HepG2 (cell line): Measurements from ENCODE around the gene SIAH3. TPM values are rescaled to one million over a fixed set of nuclear protein-coding genes. Genes with fewer than 3 reads are reported as not detected.

Experiments
- ATAC-seq: fragments of 200-7000 bp; cut with Tn5 transposase; 3 replicates; pipeline ENCODE4 v1.9.1; 2020; ENCODE audit warnings: mild to moderate bottlenecking, moderate library complexity
- BruUV-seq: library from RNA; stranded (reverse); fragments of 400-500 nt; replicated peaks from 2 replicates; lab custom pipeline; 2021; lab: Mats Ljungman, UMichigan
- CTCF ChIA-PET: fragments of 300-600 bp; formaldehyde crosslinking; extraction: SDS; loops from one replicate; lab custom pipeline; 2021; ENCODE audit warnings: low total read pairs, inconsistent platforms, low intra/inter-chr PET ratio; lab: Yijun Ruan, JAX
- POLR2A ChIA-PET: fragments of 350-600 bp; sonication (Branson Sonifier 250); formaldehyde crosslinking; loops from one replicate; lab custom pipeline; 2020; ENCODE audit warnings: antibody characterized with exemption, inconsistent platforms; lab: Yijun Ruan, JAX
- DNase-seq: peaks from one replicate; pipeline ENCODE4 v3.0.0-alpha.2; 2015; ENCODE audit warnings: low spot score
- FAIRE-seq: peaks from 3 replicates; lab custom pipeline; 2011; peaks lifted over from hg19 to GRCh38; lab: Jason Lieb, UNC
- H2AFZ ChIP-seq: one replicate; pipeline ENCODE4 v1.6.1; 2011; ENCODE audit warnings: low read length, inconsistent platforms
- H3K27ac ChIP-seq: fragments of 300-600 bp; 3 replicates; pipeline ENCODE4 v1.8.0; 2011; ENCODE audit warnings: mixed run types, mild to moderate bottlenecking, mixed read lengths, low read length, inconsistent platforms; ENCODE audit not compliant: insufficient read depth; ENCODE audit errors: extremely low read length
- H3K27me3 ChIP-seq, 2 experiments: fragments of 200-600 bp in 1 of 2; 2 replicates in 1 of 2; 3 replicates in 1 of 2; pipeline versions ENCODE4 v1.6.0 to v1.8.0; 2011; ENCODE audit warnings: low read length in 2 of 2, mild to moderate bottlenecking in 2 of 2, moderate library complexity in 2 of 2, inconsistent platforms in 1 of 2; ENCODE audit not compliant: insufficient read depth in 2 of 2, control insufficient read depth in 1 of 2
- H3K36me3 ChIP-seq, 2 experiments: fragments of 200-600 bp in 1 of 2; replicated peaks in 1 of 2; 2 replicates in 1 of 2; 3 replicates in 1 of 2; pipeline versions ENCODE4 v1.5.1 to v1.8.0; 2011; ENCODE audit warnings: low read length in 2 of 2, inconsistent platforms in 1 of 2; ENCODE audit not compliant: insufficient read depth in 2 of 2, control insufficient read depth in 1 of 2
- H3K4me1 ChIP-seq: 2 replicates; pipeline ENCODE4 v1.5.1; 2012; ENCODE audit warnings: low read length, inconsistent platforms; ENCODE audit not compliant: insufficient read depth
- H3K4me2 ChIP-seq: 2 replicates; pipeline ENCODE4 v1.6.0; 2011; ENCODE audit warnings: low read depth, low read length, inconsistent platforms
- H3K4me3 ChIP-seq, 3 experiments: fragments of 200-600 bp in 1 of 3; sonication (generic), shearing (Covaris generic) in 1 of 3; replicated peaks in 1 of 3; 2 replicates each; pipeline ENCODE4 v1.5.1; 2011 to 2016; ENCODE audit warnings: low read length in 3 of 3, inconsistent platforms in 2 of 3, low read depth in 2 of 3, mild to moderate bottlenecking in 2 of 3, control low read depth in 1 of 3, mixed read lengths in 1 of 3; ENCODE audit not compliant: insufficient read depth in 1 of 3
- H3K79me2 ChIP-seq: one replicate; pipeline ENCODE4 v1.6.1; 2011; ENCODE audit warnings: low read length, inconsistent platforms; ENCODE audit not compliant: insufficient read depth
- H3K9ac ChIP-seq: 2 replicates; pipeline ENCODE4 v1.6.0; 2011; ENCODE audit warnings: mild to moderate bottlenecking, low read depth, low read length, inconsistent platforms; ENCODE audit not compliant: insufficient read depth
- H3K9me3 ChIP-seq: 2 replicates; pipeline ENCODE4 v1.5.1; 2012; ENCODE audit warnings: mild to moderate bottlenecking, low read length
- H4K20me1 ChIP-seq: 2 replicates; pipeline ENCODE4 v1.6.0; 2011; ENCODE audit warnings: inconsistent platforms, mild to moderate bottlenecking, low read length, moderate library complexity; ENCODE audit not compliant: insufficient read depth
- ADNP ChIP-seq: sonication (generic); formaldehyde crosslinking; IDR thresholded peaks from 2 replicates; pipeline ENCODE4 v1.4.0; 2020; ENCODE audit warnings: missing genetic modification reagents
- GATAD2A ChIP-seq: IDR thresholded peaks from 2 replicates; pipeline ENCODE4 v1.6.1; 2016
- MIER3 ChIP-seq: IDR thresholded peaks from 2 replicates; pipeline ENCODE4 v1.6.1; 2016; ENCODE audit warnings: missing compliant biosample characterization, borderline replicate concordance
- ZFP1 ChIP-seq: IDR thresholded peaks from 2 replicates; pipeline ENCODE4 v1.6.1; 2016
- ZNF350 ChIP-seq: sonication (generic); formaldehyde crosslinking; IDR thresholded peaks from 2 replicates; pipeline ENCODE4 v1.4.0; 2020; ENCODE audit warnings: mild to moderate bottlenecking, low read depth, missing genetic modification reagents, borderline replicate concordance
- ZNF605 ChIP-seq: sonication (generic); formaldehyde crosslinking; IDR thresholded peaks from 2 replicates; pipeline ENCODE4 v1.8.0; 2022; ENCODE audit warnings: mild to moderate bottlenecking, missing genetic modification reagents
- ZNF790 ChIP-seq: sonication (generic); formaldehyde crosslinking; IDR thresholded peaks from 2 replicates; pipeline ENCODE4 v1.8.0; 2022; ENCODE audit warnings: missing genetic modification reagents, mild to moderate bottlenecking, borderline replicate concordance
- WGBS: methylation state at CpG from one replicate; pipeline ENCODE4 v1.1.6; 2017; ENCODE audit warnings: low lambda C conversion rate; 5-methylcytosine and 5-hydroxymethylcytosine counted together
- in situ Hi-C: cut with HindIII; loops from 2 replicates; pipeline ENCODE4 v1.10.0; 2017; ENCODE audit warnings: low pct_unique_long_range_greater_than_20kb; ENCODE audit not compliant: extremely low pct_ligation_motif_present
- intact Hi-C: fragments of 100-400 bp; cut with micrococcal nuclease; formaldehyde crosslinking; loops from one replicate; pipeline ENCODE4 v1.10.0; 2022; ENCODE audit not compliant: unreplicated experiment
- polyA plus RNA-seq, 8 experiments: library from polyadenylated mRNA; depleted of rRNA in 3 of 8; stranded (reverse) in 7 of 8; unstranded in 1 of 8; fragments of >200 nt; fragmentation: Illumina TruSeq in 4 of 8; extraction: Trizol in 4 of 8; gene quantifications; 2 replicates each; pipeline versions ENCODE4 v1.2.1 to v1.2.3, GENCODE V29; 2011 to 2016; ENCODE audit warnings: low read depth in 4 of 8, missing spikeins in 1 of 8, mixed read lengths in 1 of 8; ENCODE audit not compliant: insufficient read depth in 1 of 8
- total RNA-seq, 5 experiments: library from RNA; depleted of rRNA; stranded (reverse); fragments of >200 nt; fragmentation: Illumina TruSeq; extraction: Trizol; gene quantifications; 2 replicates each; pipeline ENCODE4 v1.2.3, GENCODE V29; 2016; ENCODE audit warnings: low read depth in 1 of 5
- TF ChIP-seq, protein P1 (sequence below): sonication (generic); formaldehyde crosslinking; IDR thresholded peaks from 2 replicates; pipeline ENCODE4 v1.8.1; 2023; ENCODE audit warnings: missing genetic modification reagents, inconsistent platforms, borderline replicate concordance
- TF ChIP-seq, protein P2 (sequence below): sonication (generic); formaldehyde crosslinking; IDR thresholded peaks from 2 replicates; pipeline ENCODE4 v1.8.0; 2022; ENCODE audit warnings: low read depth, missing genetic modification reagents
- TF ChIP-seq, protein P3 (sequence below): fragments of 450-650 bp; IDR thresholded peaks from 2 replicates; pipeline ENCODE4 v1.6.1; 2016

SIAH3 gene
- total and polyA plus RNA-seq, 2 of the 13 experiments (the other 11 are each of a cell fraction or from before 2014, with no cell fraction given) = not detected

DNA sequence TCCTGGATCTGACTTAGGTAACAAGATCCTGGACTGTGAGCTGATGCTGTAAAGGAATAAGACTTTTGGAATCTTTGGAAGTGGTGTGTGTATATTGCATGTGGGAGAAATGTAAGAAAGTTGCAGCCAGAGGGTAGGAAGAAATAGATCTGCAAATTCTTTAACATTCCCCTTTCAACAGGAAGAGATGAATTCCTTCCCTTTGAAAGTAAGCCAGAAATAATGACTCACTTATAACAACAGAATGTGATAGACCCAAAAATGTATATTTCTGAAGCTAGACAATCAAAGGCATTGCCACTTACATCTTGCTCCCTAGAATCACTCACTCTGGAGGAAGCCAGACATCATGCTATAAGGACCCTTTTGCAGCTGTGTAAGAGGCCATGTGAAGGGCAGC, 9.8 kb upstream of the SIAH3 start (continued):
- TF ChIP-seq, protein P1, sequence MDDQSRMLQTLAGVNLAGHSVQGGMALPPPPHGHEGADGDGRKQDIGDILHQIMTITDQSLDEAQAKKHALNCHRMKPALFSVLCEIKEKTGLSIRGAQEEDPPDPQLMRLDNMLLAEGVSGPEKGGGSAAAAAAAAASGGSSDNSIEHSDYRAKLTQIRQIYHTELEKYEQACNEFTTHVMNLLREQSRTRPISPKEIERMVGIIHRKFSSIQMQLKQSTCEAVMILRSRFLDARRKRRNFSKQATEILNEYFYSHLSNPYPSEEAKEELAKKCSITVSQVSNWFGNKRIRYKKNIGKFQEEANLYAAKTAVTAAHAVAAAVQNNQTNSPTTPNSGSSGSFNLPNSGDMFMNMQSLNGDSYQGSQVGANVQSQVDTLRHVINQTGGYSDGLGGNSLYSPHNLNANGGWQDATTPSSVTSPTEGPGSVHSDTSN (CRISPR knock-in tag) = no peak
- TF ChIP-seq GATAD2A (CRISPR knock-in tag) (no peak), ZNF790 (no peak), ZNF605 (CRISPR knock-in tag) (no peak), ZNF350 (CRISPR knock-in tag) (no peak), ZFP1 (CRISPR knock-in tag) (no peak)
- TF ChIP-seq, protein P2, sequence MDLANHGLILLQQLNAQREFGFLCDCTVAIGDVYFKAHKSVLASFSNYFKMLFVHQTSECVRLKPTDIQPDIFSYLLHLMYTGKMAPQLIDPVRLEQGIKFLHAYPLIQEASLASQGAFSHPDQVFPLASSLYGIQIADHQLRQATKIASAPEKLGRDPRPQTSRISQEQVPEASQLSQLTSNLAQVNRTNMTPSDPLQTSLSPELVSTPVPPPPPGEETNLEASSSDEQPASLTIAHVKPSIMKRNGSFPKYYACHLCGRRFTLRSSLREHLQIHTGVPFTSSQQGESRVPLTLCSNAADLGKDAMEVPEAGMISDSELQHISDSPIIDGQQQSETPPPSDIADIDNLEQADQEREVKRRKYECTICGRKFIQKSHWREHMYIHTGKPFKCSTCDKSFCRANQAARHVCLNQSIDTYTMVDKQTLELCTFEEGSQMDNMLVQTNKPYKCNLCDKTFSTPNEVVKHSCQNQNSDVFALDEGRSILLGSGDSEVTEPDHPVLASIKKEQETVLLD (CRISPR knock-in tag) = no peak
- TF ChIP-seq, all 625 proteins: peak for 0

DNA sequence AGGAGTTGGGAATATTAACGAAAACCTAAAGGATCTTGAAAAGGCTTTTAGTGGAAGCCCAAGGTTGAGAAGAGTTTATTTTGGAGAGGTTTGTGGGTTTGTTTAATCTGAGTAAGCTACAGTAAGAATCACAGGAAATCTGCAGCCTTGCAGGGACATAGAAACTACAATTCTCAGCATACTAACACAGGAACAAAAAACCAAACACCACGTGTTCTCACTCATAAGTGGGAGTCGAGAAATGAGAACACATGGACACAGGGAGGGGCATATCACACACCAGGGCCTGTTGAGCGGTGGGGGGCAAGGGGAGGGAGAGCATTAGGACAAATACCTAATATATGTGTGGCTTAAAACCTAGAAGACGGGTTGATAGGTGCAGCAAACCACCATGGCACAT, 8.7 kb upstream of the SIAH3 start:
- Histone ChIP-seq H3K9me3 (no peaks in the 10 kb centered on the region), H3K4me2 (no peak overlapping the region), H3K27me3 (peaks cover 0 to 2% of the 10 kb centered on the region in 2 experiments; a peak in 1 of 5 replicates), H3K4me1 (no peaks in the 10 kb centered on the region), H3K27ac (no peak overlapping the region), H3K79me2 (no peaks in the 10 kb centered on the region), H4K20me1 (no peaks in the 10 kb centered on the region), H3K36me3 (no peaks in the 10 kb centered on the region), H3K9ac (no peak overlapping the region), H3K4me3 (no peak overlapping the region), H2AFZ (no peak overlapping the region)
- POLR2A ChIA-PET = no interaction called here
- BruUV-seq = no TSS peak
- CTCF ChIA-PET = no interaction called here
- FAIRE-seq = no peak
- DNase-seq = no peak
- no peak for ATAC-seq
- WGBS = 0% methylated on average over 5 of the region's 5 CpGs
- no peak for TF ChIP-seq ADNP
- TF ChIP-seq, protein P3, sequence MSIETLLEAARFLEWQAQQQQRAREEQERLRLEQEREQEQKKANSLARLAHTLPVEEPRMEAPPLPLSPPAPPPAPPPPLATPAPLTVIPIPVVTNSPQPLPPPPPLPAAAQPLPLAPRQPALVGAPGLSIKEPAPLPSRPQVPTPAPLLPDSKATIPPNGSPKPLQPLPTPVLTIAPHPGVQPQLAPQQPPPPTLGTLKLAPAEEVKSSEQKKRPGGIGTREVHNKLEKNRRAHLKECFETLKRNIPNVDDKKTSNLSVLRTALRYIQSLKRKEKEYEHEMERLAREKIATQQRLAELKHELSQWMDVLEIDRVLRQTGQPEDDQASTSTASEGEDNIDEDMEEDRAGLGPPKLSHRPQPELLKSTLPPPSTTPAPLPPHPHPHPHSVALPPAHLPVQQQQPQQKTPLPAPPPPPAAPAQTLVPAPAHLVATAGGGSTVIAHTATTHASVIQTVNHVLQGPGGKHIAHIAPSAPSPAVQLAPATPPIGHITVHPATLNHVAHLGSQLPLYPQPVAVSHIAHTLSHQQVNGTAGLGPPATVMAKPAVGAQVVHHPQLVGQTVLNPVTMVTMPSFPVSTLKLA = peak; percentile 50
- no peak for TF ChIP-seq MIER3 (CRISPR knock-in tag)
- in situ Hi-C loops = no loop called here
- intact Hi-C loops = no loop called here
